OCI-LY3 (cell line): ENCODE data around the gene RNF13.

Source experiments
- CTCF ChIP-seq: fragments of 200-600, 300-600 bp; sonication (generic); IDR thresholded peaks from 2 replicates; pipeline ENCODE4 v1.5.1; 2014; ENCODE audit warnings: antibody characterized with exemption, low read length, low read depth
- EZH2phosphoT487 ChIP-seq: fragments of 200-600 bp; shearing (Covaris generic); IDR thresholded peaks from 2 replicates; pipeline ENCODE4 v1.6.1; 2018; ENCODE audit warnings: antibody characterized with exemption, mixed run types, low read depth

GRCh38 chr3:149942409-149942808, 129.4 kb downstream of the RNF13 start:
- TF ChIP-seq CTCF (no peak), EZH2phosphoT487 (no peak)
